Measurements from ENCODE around the gene WNT9B.

WNT9B gene

GRCh38 chr17:46876353-46876887 lies 25.0 kb downstream of the WNT9B start:
- no peaks in the 10 kb centered on the region for H3K27me3 ChIP-seq (replicated peaks)
- no peak overlapping the region for H3K27ac ChIP-seq
- TF ChIP-seq CTCF (IDR thresholded peaks at IDR 0.05; ENCODE audit: low read depth, low read length, missing control alignments), result peak; percentile 38
- no peak overlapping the region for H3K4me3 ChIP-seq (ENCODE audit: low read depth, low read length)
- no peaks in the 10 kb centered on the region for H3K36me3 ChIP-seq (replicated peaks)
- in situ Hi-C loops (cut with HindIII; ENCODE audit: low pct_ligation_motif_present, low sequenced_read_pairs), result no loop called here
- DNase-seq, result no peak

GRCh38 chr17:46876926-46877325 lies 25.5 kb downstream of the WNT9B start:
- in situ Hi-C loops (cut with HindIII; ENCODE audit: low pct_ligation_motif_present, low sequenced_read_pairs), result no loop called here
- no peak overlapping the region for H3K4me3 ChIP-seq (ENCODE audit: low read depth, low read length)
- no peak for TF ChIP-seq CTCF (IDR thresholded peaks at IDR 0.05; ENCODE audit: low read depth, low read length, missing control alignments)

GRCh38 chr17:46877466-46877865 lies 26.1 kb downstream of the WNT9B start:
- Histone ChIP-seq H3K36me3 (replicated peaks) (no peaks in the 10 kb centered on the region), H3K27ac (no peak overlapping the region), H3K27me3 (replicated peaks) (no peaks in the 10 kb centered on the region), H3K4me3 (ENCODE audit: low read depth, low read length) (no peak overlapping the region)
- DNase-seq, result no peak
- in situ Hi-C loops (cut with HindIII; ENCODE audit: low pct_ligation_motif_present, low sequenced_read_pairs), result no loop called here
- TF ChIP-seq CTCF (IDR thresholded peaks at IDR 0.05; ENCODE audit: low read depth, low read length, missing control alignments), result no peak

More at GRCh38 chr17:46876926-46877325, 25.5 kb downstream of the WNT9B start:
- H3K27me3 ChIP-seq (replicated peaks), result no peaks in the 10 kb centered on the region
- no peak overlapping the region for H3K27ac ChIP-seq
- no peaks in the 10 kb centered on the region for H3K36me3 ChIP-seq (replicated peaks)
- DNase-seq, result no peak

GRCh38 chr17:46878055-46878454 lies 26.7 kb downstream of the WNT9B start:
- no peak for TF ChIP-seq CTCF (IDR thresholded peaks at IDR 0.05; ENCODE audit: low read depth, low read length, missing control alignments)
- Histone ChIP-seq H3K27me3 (replicated peaks) (no peaks in the 10 kb centered on the region), H3K4me3 (ENCODE audit: low read depth, low read length) (no peak overlapping the region), H3K27ac (no peak overlapping the region), H3K36me3 (replicated peaks) (no peaks in the 10 kb centered on the region)
- DNase-seq, result no peak
- in situ Hi-C loops (cut with HindIII; ENCODE audit: low pct_ligation_motif_present, low sequenced_read_pairs), result no loop called here

- in situ Hi-C loops (cut with HindIII; ENCODE audit: low pct_ligation_motif_present, low sequenced_read_pairs), result no loop called here
- Histone ChIP-seq H3K4me3 (ENCODE audit: low read depth, low read length) (no peak overlapping the region), H3K27me3 (replicated peaks) (no peaks in the 10 kb centered on the region), H3K36me3 (replicated peaks) (no peaks in the 10 kb centered on the region), H3K27ac (no peak overlapping the region)
- DNase-seq, result no peak
- TF ChIP-seq CTCF (IDR thresholded peaks at IDR 0.05; ENCODE audit: low read depth, low read length, missing control alignments), result no peak
Measured at GRCh38 chr17:46879101-46879500, 27.7 kb downstream of the WNT9B start.

GRCh38 chr17:46881015-46881414 lies 29.6 kb downstream of the WNT9B start:
- in situ Hi-C loops (cut with HindIII; ENCODE audit: low pct_ligation_motif_present, low sequenced_read_pairs), result no loop called here
- no peak for DNase-seq
- Histone ChIP-seq H3K36me3 (replicated peaks) (no peaks in the 10 kb centered on the region), H3K4me3 (ENCODE audit: low read depth, low read length) (no peak overlapping the region), H3K27ac (no peak overlapping the region), H3K27me3 (replicated peaks) (peaks cover 2% of the 10 kb centered on the region)
- no peak for TF ChIP-seq CTCF (IDR thresholded peaks at IDR 0.05; ENCODE audit: low read depth, low read length, missing control alignments)
